Glomerular visceral epithelial cell (primary cell): ENCODE results near the gene ARID5B.
A peak's percentile ranks its signal among the peaks of the same experiment; 100 is the strongest.
"Not testable (repeated sequence)": the region's sequence is repeated elsewhere in the genome, so short reads cannot be mapped to it uniquely, and the experiment has no call there.

Source experiments
- DNase-seq: peaks from one replicate; pipeline ENCODE4 v3.0.0-alpha.2; 2016; ENCODE audit errors: extremely low spot score

The ARID5B gene

GRCh38 chr10:61965703-61966395 is 64.3 kb downstream of the ARID5B start:
- DNase-seq: no peak

- no peak for DNase-seq
Observed at GRCh38 chr10:61967298-61967697, 65.8 kb downstream of the ARID5B start.

DNA sequence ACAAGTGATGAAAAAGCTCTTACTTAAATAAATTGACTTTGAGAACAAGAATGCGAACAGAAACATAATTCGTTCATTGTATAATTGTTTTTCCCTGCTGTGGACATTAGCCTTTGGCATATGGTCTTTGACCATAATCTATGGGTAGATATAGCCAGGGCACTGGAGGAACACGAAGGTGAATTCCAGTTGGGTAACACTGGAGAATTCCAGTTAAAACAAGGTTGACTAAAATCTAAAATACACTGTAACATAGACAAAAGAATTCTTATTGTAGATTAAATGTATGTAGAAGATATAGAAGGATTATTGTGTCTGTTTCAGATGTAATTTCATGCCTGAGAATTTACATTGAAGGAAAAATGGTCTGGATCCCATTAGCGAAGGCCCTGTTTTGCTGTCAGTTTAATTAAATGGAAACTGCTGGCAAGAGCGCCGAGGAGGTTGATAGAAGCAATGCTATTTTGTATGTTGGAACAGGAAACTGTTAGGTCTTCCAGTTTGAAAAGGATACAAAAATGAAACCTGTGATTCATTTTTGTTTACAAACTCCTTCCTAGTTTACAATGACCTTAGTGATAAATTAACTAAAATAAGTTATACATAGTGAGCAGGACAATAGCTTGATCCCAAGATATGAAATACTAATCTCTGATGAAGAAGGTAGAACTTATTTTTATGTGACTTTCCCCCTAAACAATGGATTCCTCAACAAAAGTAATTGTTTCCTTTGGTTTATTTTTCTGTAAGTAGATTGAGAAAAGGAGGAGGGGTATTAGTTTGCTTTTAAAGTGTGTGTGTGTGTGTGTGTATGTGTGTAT is 68.9 kb downstream of the ARID5B start:
- DNase-seq: no peak

DNA sequence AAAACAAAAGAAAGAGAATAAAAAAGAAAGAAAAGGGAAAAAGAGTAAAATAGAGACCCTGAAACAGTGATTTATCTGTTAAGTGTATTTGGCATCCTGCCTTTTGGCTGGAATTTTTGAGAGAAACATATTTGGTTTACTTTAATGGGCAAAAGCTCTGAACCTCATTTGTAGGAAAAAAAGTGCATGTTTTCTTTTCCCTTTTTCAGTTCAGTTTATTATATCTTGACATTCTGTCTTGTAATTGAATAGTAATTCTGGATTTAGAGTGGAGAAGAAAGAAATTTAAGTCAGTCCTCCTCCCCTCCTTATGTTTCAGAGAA is 69.5 kb downstream of the ARID5B start:
- no peak for DNase-seq

DNA sequence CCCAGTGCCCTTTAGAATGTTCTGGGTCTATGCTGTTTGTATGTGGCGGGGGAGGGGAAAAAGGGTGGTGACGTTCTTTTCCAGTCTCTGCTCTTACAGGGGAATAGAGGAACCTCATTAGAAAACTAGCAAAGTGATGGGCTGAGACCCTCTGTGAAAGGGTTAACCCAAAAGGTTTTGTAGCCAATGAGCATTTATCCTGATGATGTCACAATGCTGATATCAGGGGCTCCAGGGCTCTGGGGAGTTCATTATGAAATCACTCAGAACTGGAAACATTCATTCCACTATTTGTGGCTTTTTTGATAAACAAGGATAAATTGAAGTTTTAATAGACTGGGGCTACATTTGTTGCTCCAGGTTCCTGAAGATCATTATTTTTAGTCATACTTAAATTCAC is 71.7 kb downstream of the ARID5B start:
- DNase-seq: no peak

- no peak for DNase-seq
Observed at GRCh38 chr10:61973906-61974305, 72.4 kb downstream of the ARID5B start.

DNA sequence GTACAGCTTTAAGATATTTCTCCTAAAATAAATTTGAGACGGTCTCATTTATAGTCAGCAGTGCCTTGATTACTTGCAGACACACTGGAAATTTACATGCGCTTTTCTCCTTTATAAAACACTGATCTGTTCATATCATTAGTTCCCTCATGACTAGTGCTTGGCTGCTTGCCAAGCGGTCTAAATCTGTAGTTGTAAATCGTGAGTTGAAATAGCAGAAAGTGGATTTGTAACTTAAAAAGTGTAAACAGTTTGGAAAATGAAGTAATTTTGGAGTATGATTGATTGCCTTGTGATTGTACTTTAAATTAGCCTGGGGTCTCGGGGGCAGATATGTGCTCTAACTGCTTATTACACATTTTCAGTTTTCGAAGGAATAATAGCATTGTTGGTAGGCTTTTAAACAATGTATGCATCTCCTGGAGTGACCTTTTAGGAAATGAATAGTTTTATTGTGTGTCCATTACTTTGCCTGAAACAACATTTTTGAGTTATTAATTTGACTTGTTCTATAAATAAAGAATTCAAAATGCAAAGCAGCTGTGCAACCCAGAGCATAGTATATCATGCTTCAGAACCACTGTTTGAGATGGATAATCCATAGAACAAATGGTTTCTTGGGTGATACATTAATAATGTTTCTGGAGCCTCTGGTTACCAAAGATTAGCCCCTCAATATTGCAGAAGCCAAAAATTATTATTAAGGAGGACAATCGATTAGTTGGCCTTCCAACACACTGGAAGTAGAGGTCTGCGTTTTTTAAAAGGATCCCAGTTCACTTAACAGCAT is 73.3 kb downstream of the ARID5B start:
- peak; percentile 8 for DNase-seq

- DNase-seq: peak; percentile 20
Observed at GRCh38 chr10:61975391-61975932, 74.0 kb downstream of the ARID5B start.

GRCh38 chr10:61976951-61977721 is 75.6 kb downstream of the ARID5B start:
- DNase-seq: not testable (repeated sequence)

- DNase-seq: no peak
Observed at GRCh38 chr10:61978965-61979364, 77.5 kb downstream of the ARID5B start.

- DNase-seq: no peak
Observed at GRCh38 chr10:61981460-61981859, 80.0 kb downstream of the ARID5B start.

DNA sequence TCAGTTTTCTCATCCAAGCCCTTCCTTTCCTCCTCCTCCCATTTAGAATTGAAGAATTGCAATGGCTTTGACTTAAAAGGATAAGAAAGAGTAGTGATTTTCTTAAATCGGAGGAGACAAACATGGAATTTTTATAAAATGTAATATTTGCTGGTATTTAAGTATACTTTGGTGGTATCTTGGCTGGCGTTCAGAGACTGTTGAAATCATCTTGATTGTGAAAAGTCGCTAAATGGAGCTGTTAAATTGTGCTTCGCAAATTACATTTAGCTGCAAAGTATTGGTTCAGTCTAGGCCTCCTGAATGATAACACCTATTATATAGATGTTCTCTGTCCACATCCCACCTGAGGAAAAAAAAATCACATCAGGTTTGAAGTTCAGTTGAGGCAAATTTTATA is 81.8 kb downstream of the ARID5B start:
- no peak for DNase-seq

GRCh38 chr10:61984803-61985418 is 83.4 kb downstream of the ARID5B start:
- no peak for DNase-seq

- DNase-seq: no peak
Observed at GRCh38 chr10:61985715-61986114, 84.2 kb downstream of the ARID5B start.

- DNase-seq: no peak
Observed at GRCh38 chr10:61986382-61986781, 84.9 kb downstream of the ARID5B start.

DNA sequence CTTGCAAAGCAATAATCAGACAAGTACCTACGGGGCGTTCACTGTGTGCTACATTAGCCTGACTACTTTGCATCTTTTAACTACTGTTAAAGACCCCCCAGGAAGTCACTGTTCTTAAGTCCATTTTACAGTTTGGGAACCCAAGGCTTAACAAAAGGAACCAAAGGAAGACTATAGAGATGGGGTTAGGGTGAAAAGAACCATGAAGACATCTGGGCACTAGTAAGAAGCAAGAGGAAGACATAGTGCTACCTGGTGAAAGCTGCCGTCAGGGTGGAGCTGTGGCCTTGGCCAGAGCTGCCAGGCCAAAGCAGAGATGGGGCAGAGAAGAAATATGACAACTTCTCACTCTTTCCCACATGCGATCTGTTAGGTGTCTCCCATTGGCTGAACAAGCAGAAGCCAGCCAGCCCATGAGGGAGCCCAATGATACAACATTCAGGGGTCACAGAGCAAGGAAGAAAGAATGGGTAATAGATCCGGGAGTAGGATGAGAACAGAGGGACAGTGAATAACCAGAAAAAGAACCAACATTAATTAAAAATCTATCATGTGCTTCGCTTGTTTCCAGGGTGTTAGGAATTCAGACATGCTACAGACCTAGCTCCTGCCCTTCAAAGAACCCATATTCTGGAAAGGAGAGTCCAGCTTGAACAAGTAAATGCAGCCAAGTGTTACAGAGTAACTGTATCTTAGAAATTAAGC is 85.4 kb downstream of the ARID5B start:
- DNase-seq: no peak

DNA sequence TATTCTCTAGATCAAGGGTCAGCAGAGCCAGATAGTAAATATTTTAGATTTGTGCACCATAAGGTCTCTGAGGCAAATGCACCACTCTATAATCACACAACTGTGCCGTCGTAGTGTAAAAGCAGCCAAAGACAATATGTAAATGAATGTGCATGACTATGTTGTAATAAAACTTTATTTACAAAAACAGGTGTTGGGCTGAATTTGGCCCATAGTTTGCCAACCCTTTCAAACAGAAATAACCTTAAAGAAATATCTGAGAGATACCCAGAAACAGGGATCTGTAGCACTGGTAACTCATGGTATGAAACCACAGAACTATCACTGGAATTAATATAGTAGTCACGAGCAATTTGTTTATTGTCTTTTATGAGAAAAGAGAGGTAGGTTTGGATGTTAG is 86.0 kb downstream of the ARID5B start:
- no peak for DNase-seq

DNA sequence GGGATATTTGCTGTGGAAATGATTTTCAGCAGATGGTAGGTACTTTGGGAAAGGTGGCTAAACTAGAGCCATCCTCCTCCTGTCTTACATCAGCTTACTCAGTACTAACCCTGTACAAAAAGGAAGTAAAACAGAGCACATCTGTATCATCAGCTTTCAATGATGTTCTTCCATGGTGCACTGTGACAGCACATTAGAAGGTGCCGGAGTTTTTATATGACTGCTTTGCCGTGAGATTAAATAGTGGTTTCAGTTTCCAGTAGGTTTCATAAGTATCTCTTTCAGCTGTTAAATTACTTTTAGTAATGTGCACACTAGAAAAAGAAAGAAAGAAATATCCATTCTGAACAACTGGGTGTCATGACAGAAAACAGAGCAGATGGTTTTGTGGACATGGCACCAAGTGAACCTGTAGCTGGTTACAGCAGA is 86.5 kb downstream of the ARID5B start:
- no peak for DNase-seq

DNA sequence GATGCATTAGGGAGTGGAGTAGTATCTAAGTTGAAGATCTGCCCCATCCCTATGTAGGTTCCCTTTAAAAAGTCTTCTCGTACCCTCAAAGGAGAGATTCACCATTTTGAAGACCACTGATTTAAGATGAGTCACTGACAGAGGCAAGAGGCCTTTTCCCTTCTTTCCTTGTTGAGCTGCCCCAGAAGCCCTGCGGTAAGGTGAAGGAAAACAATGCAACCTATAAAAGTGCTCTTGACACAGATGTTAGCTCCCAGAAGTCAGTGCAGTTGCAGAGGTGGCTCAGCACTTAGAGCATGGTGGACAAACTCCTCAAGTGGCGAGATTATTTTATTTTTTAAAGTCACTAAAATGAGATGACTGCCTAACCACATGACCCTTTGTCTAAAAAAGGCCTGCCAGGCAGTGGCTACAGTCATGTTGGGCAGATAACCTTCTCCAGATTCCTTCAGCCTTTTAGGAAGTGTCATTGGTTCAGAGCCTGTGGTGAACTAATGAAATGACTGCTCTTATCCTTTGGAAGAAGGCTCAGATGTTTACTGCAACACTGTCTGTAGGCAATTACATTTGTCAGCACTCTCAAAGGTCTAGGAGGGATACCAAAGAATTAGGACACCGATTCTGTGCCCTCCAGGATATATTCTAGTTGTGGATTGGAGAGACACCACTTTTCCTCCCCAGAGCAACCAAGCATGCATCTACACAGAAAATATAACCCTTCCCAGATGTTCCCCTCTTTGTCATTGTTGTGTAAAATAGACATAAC is 88.7 kb downstream of the ARID5B start:
- no peak for DNase-seq

DNA sequence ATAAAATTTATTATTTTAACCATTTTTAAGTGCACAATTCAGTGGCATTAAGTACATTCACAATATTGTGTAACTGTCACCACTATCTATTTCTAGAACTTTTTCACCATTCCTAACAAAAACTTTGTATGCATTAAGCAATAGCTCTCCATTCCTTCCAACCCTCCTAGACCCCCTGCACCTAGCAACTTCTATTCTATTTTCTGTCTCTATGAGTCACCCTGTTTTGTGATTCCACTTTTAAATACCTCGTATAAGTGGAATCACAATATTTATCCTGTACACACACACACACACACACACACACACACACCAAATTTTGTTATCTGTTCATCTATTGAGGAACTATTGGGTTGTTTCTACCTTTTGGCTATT is 89.2 kb downstream of the ARID5B start:
- no peak for DNase-seq
